IMR-90 (cell line): Measurements from ENCODE around the gene NLRP3. TPM values are rescaled to one million over a fixed set of nuclear protein-coding genes. Genes with fewer than 3 reads are reported as not detected.

Source experiments
- ATAC-seq: fragments of 200-7000 bp; cut with Tn5 transposase; 2 replicates; pipeline ENCODE4 v1.9.1; 2020; ENCODE audit warnings: low read depth, mild to moderate bottlenecking, moderate library complexity
- BruUV-seq: library from RNA; stranded (reverse); fragments of 400-500 nt; replicated peaks from 2 replicates; lab custom pipeline; 2021; lab: Mats Ljungman, UMichigan
- CTCF ChIA-PET: fragments of 300-600 bp; formaldehyde crosslinking; extraction: SDS; loops from one replicate; lab custom pipeline; 2021; ENCODE audit warnings: antibody characterized with exemption; lab: Yijun Ruan, JAX
- POLR2A ChIA-PET: fragments of 300-600 bp; sonication (Branson Sonifier 250); formaldehyde crosslinking; loops from one replicate; lab custom pipeline; 2022; ENCODE audit warnings: antibody characterized with exemption; ENCODE audit not compliant: unreplicated experiment; lab: Charles Lee
- DNase-seq: peaks from one replicate; pipeline ENCODE4 v3.0.0; 2013
- H2AFZ ChIP-seq: replicated peaks from 2 replicates; pipeline ENCODE3; 2013; ENCODE audit warnings: low read length, mild to moderate bottlenecking; ENCODE audit not compliant: poor library complexity
- H2AK5ac ChIP-seq: 2 replicates; pipeline ENCODE4 v1.6.1; 2013; ENCODE audit warnings: low read depth, low read length, inconsistent platforms
- H2AK9ac ChIP-seq: replicated peaks from 2 replicates; pipeline ENCODE3; 2013; ENCODE audit warnings: mild to moderate bottlenecking, low read depth, low read length, moderate library complexity; ENCODE audit not compliant: poor library complexity
- H2BK120ac ChIP-seq: 2 replicates; pipeline ENCODE4 v1.6.1; 2013; ENCODE audit warnings: low read depth, low read length, inconsistent platforms
- H2BK15ac ChIP-seq: 3 replicates; pipeline ENCODE4 v1.6.1; 2013; ENCODE audit warnings: low read depth, low read length, inconsistent platforms
- H2BK20ac ChIP-seq: 2 replicates; pipeline ENCODE4 v1.6.1; 2013; ENCODE audit warnings: low read depth, mild to moderate bottlenecking, inconsistent platforms, low read length, moderate library complexity
- H2BK5ac ChIP-seq: 2 replicates; pipeline ENCODE4 v1.6.1; 2013; ENCODE audit warnings: mild to moderate bottlenecking, low read depth, low read length, inconsistent platforms; ENCODE audit not compliant: poor library complexity, severe bottlenecking
- H3K14ac ChIP-seq: replicated peaks from 2 replicates; pipeline ENCODE4 v1.6.1; 2013; ENCODE audit warnings: low read depth, low read length, inconsistent platforms
- H3K18ac ChIP-seq: 2 replicates; pipeline ENCODE4 v1.6.1; 2013; ENCODE audit warnings: low read depth, low read length, control low read depth
- H3K23ac ChIP-seq: 2 replicates; pipeline ENCODE4 v1.6.1; 2013; ENCODE audit warnings: low read depth, low read length, inconsistent platforms
- H3K27ac ChIP-seq: 2 replicates; pipeline ENCODE4 v1.5.1; 2013; ENCODE audit warnings: mild to moderate bottlenecking, control low read depth, low read length; ENCODE audit not compliant: insufficient read depth
- H3K27me3 ChIP-seq: 2 replicates; pipeline ENCODE4 v1.6.1; 2013; ENCODE audit warnings: low read length; ENCODE audit not compliant: control insufficient read depth, insufficient read depth
- H3K36me3 ChIP-seq: 2 replicates; pipeline ENCODE4 v1.6.1; 2013; ENCODE audit warnings: low read length, mixed read lengths; ENCODE audit not compliant: control insufficient read depth, insufficient read depth
- H3K4ac ChIP-seq: 2 replicates; pipeline ENCODE4 v1.6.1; 2013; ENCODE audit warnings: low read depth, low read length, inconsistent platforms
- H3K4me1 ChIP-seq: 2 replicates; pipeline ENCODE4 v1.6.1; 2013; ENCODE audit warnings: low read length, mixed read lengths; ENCODE audit not compliant: control insufficient read depth, insufficient read depth
- H3K4me2 ChIP-seq: 2 replicates; pipeline ENCODE4 v1.6.1; 2013; ENCODE audit warnings: low read depth, mild to moderate bottlenecking, control low read depth, low read length, moderate library complexity
- H3K4me3 ChIP-seq: 2 replicates; pipeline ENCODE4 v1.5.1; 2013; ENCODE audit warnings: low read depth, mild to moderate bottlenecking, control low read depth, low read length, moderate library complexity; ENCODE audit not compliant: insufficient read depth
- H3K56ac ChIP-seq: 2 replicates; pipeline ENCODE4 v1.6.1; 2013; ENCODE audit warnings: low read length, inconsistent platforms; ENCODE audit not compliant: insufficient read depth; ENCODE audit errors: extremely low read depth
- H3K79me1 ChIP-seq, 2 experiments: 2 replicates each; pipeline ENCODE4 v1.6.1; 2013; ENCODE audit warnings: low read length in 2 of 2, inconsistent platforms in 1 of 2, low read depth in 1 of 2
- H3K9ac ChIP-seq: 2 replicates; pipeline ENCODE4 v1.6.1; 2013; ENCODE audit warnings: low read depth, low read length, control low read depth
- H3K9me1 ChIP-seq: 2 replicates; pipeline ENCODE4 v1.6.1; 2013; ENCODE audit warnings: low read length, inconsistent platforms; ENCODE audit not compliant: insufficient read depth
- H3K9me3 ChIP-seq: 2 replicates; pipeline ENCODE4 v1.6.1; 2013; ENCODE audit warnings: low read length; ENCODE audit not compliant: control insufficient read depth, insufficient read depth
- H4K20me1 ChIP-seq: 2 replicates; pipeline ENCODE4 v1.6.1; 2013; ENCODE audit warnings: low read length, inconsistent platforms; ENCODE audit not compliant: insufficient read depth
- H4K5ac ChIP-seq: 2 replicates; pipeline ENCODE4 v1.6.1; 2013; ENCODE audit warnings: mild to moderate bottlenecking, low read depth, low read length, control low read depth
- H4K8ac ChIP-seq, 2 experiments: 2 replicates each; pipeline ENCODE4 v1.6.1; 2013; ENCODE audit warnings: low read depth in 2 of 2, low read length in 2 of 2, control low read depth in 1 of 2, inconsistent platforms in 1 of 2
- H4K91ac ChIP-seq: 2 replicates; pipeline ENCODE4 v1.6.1; 2013; ENCODE audit warnings: low read depth, low read length, inconsistent platforms; ENCODE audit not compliant: insufficient read depth
- BHLHE40 ChIP-seq: fragments of 150-350 bp; IDR thresholded peaks from 2 replicates; pipeline ENCODE4 v1.6.1; 2016; ENCODE audit warnings: mild to moderate bottlenecking, low read depth, low read length
- CEBPB ChIP-seq: IDR thresholded peaks from 2 replicates; pipeline ENCODE4 v1.6.1; 2012; ENCODE audit warnings: low read depth, low read length, improper control_type of control experiment
- ELK1 ChIP-seq: fragments of 150-350 bp; IDR thresholded peaks from 2 replicates; pipeline ENCODE4 v1.6.1; 2016; ENCODE audit warnings: low read depth, mild to moderate bottlenecking, low read length, moderate library complexity, borderline replicate concordance
- FOS ChIP-seq: fragments of 150-350 bp; IDR thresholded peaks from 2 replicates; pipeline ENCODE4 v1.6.1; 2016; ENCODE audit warnings: low read depth, low read length
- MAFK ChIP-seq: IDR thresholded peaks from 2 replicates; pipeline ENCODE4 v1.6.1; 2012; ENCODE audit warnings: low read depth, low read length, improper control_type of control experiment
- NFE2L2 ChIP-seq: fragments of 150-350 bp; IDR thresholded peaks from 2 replicates; pipeline ENCODE4 v1.6.1; 2016; ENCODE audit warnings: low read depth, mild to moderate bottlenecking, low read length
- POLR2A ChIP-seq: IDR thresholded peaks from 2 replicates; pipeline ENCODE4 v1.6.1; 2012; ENCODE audit warnings: mild to moderate bottlenecking, low read depth, low read length
- RCOR1 ChIP-seq: IDR thresholded peaks from 2 replicates; pipeline ENCODE4 v1.6.1; 2012; ENCODE audit warnings: mild to moderate bottlenecking, low read length, improper control_type of control experiment; ENCODE audit not compliant: insufficient replicate concordance
- RFX5 ChIP-seq: IDR thresholded peaks from 2 replicates; pipeline ENCODE4 v1.8.0; 2012; ENCODE audit warnings: low read depth, mild to moderate bottlenecking, low read length, moderate library complexity
- SMC3 ChIP-seq: fragments of 150-350 bp; IDR thresholded peaks from 2 replicates; pipeline ENCODE4 v1.6.1; 2016; ENCODE audit warnings: low read depth, mild to moderate bottlenecking, antibody characterized with exemption, low read length, moderate library complexity
- WGBS, 2 experiments: methylation state at CpG; one replicate each; pipeline versions ENCODE4 v1.1.5 to v1.1.7; 2013; ENCODE audit warnings: missing lambda C conversion rate in 2 of 2; ENCODE audit not compliant: insufficient read length in 1 of 2; ENCODE audit errors: extremely low coverage in 2 of 2; 5-methylcytosine and 5-hydroxymethylcytosine counted together
- dilution Hi-C: fragments of 300-500 bp; cut with HindIII; formaldehyde crosslinking; loops from one replicate; pipeline ENCODE4 v1.14.3; 2018; ENCODE audit warnings: low sequenced_read_pairs; ENCODE audit not compliant: unreplicated experiment
- in situ Hi-C: fragments of 300-500 bp; cut with MboI; formaldehyde crosslinking; loops from 3 replicates; pipeline ENCODE4 v1.14.3; 2019; ENCODE audit warnings: low sequenced_read_pairs, inconsistent platforms, mixed read lengths
- intact Hi-C: fragments of 100-400 bp; cut with micrococcal nuclease; formaldehyde crosslinking; loops from 2 replicates; pipeline ENCODE4 v1.10.0; 2022
- polyA plus RNA-seq, 3 experiments: library from polyadenylated mRNA; depleted of rRNA; stranded (reverse); fragments of >200 nt; gene quantifications; 2 replicates each; pipeline ENCODE4 v1.2.3, GENCODE V29; 2012; ENCODE audit warnings: low replicate concordance in 1 of 3
- total RNA-seq: library from RNA; depleted of rRNA; stranded (reverse); fragments of >200 nt; gene quantifications from 2 replicates; pipeline ENCODE4 v1.2.3, GENCODE V29; 2012
- TF ChIP-seq, protein P1 (sequence below): conservative IDR thresholded peaks from 2 replicates; pipeline ENCODE4 v1.5.1; 2012; ENCODE audit warnings: mild to moderate bottlenecking, low read depth, low read length, improper control_type of control experiment

Gene NLRP3
- total and polyA plus RNA-seq, 2 of the 4 experiments (the other 2 are of a cell fraction), result 0.18 TPM; not detected in 1

DNA sequence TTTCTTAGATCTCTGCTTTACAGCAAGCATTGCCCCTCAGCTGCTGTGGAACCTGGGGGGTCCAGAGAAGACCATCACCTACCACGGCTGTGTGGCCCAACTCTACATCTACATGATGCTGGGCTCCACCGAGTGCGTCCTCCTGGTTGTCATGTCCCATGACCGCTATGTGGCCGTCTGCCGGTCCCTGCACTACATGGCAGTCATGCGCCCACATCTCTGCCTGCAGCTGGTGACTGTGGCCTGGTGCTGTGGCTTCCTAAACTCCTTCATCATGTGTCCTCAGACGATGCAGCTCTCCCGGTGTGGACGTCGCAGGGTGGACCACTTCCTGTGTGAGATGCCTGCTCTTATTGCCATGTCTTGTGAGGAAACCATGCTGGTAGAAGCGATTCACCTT is 75.4 kb downstream of the NLRP3 start:
- CTCF ChIA-PET, result no interaction called here
- Histone ChIP-seq H3K9me3 (peaks cover 11% of the 10 kb centered on the region), H3K4me1 (no peaks in the 10 kb centered on the region), H3K9me1 (no peaks in the 10 kb centered on the region), H3K18ac (no peak overlapping the region), H3K4ac (no peak overlapping the region), H2AK5ac (no peak overlapping the region), H2BK5ac (no peak overlapping the region), H4K20me1 (no peaks in the 10 kb centered on the region), H4K8ac (no peak overlapping the region), H3K56ac (no peak overlapping the region), H3K36me3 (no peaks in the 10 kb centered on the region), H2AFZ (no peak overlapping the region), H3K79me1 (no peaks in the 10 kb centered on the region), H3K23ac (no peak overlapping the region), H3K9ac (no peak overlapping the region), H3K27ac (no peak overlapping the region), H3K4me2 (no peak overlapping the region), H3K14ac (no peak overlapping the region), H2BK120ac (no peak overlapping the region), H3K4me3 (no peak overlapping the region), H2AK9ac (no peak overlapping the region), H4K91ac (no peak overlapping the region), H3K27me3 (no peaks in the 10 kb centered on the region), H2BK20ac (no peak overlapping the region), H2BK15ac (no peak overlapping the region), H4K5ac (no peak overlapping the region)
- DNase-seq (no peak), ATAC-seq (no peak)
- no TSS peak for BruUV-seq
- intact Hi-C loops (no loop called here), in situ Hi-C loops (no loop called here), dilution Hi-C loops (no loop called here)
- POLR2A ChIA-PET, result no interaction called here
- WGBS, 2 experiments, result no CpG with 5 or more reads among the region's 12 CpGs
- TF ChIP-seq POLR2A, result no peak
- no peak for TF ChIP-seq NFE2L2
- TF ChIP-seq ELK1, result no peak
- no peak for TF ChIP-seq BHLHE40
- TF ChIP-seq RCOR1, result no peak
- TF ChIP-seq MAFK, result no peak
- no peak for TF ChIP-seq RFX5
- TF ChIP-seq SMC3, result no peak
- TF ChIP-seq FOS, result no peak
- no peak for TF ChIP-seq CEBPB
- TF ChIP-seq, protein P1, sequence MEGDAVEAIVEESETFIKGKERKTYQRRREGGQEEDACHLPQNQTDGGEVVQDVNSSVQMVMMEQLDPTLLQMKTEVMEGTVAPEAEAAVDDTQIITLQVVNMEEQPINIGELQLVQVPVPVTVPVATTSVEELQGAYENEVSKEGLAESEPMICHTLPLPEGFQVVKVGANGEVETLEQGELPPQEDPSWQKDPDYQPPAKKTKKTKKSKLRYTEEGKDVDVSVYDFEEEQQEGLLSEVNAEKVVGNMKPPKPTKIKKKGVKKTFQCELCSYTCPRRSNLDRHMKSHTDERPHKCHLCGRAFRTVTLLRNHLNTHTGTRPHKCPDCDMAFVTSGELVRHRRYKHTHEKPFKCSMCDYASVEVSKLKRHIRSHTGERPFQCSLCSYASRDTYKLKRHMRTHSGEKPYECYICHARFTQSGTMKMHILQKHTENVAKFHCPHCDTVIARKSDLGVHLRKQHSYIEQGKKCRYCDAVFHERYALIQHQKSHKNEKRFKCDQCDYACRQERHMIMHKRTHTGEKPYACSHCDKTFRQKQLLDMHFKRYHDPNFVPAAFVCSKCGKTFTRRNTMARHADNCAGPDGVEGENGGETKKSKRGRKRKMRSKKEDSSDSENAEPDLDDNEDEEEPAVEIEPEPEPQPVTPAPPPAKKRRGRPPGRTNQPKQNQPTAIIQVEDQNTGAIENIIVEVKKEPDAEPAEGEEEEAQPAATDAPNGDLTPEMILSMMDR, result no peak
